HepG2 (cell line): ENCODE data around the gene POU1F1. TPM values are rescaled to one million over a fixed set of nuclear protein-coding genes. Genes with fewer than 3 reads are reported as not detected.

Experiments used
- ATAC-seq: fragments of 200-7000 bp; cut with Tn5 transposase; 3 replicates; pipeline ENCODE4 v1.9.1; 2020; ENCODE audit warnings: mild to moderate bottlenecking, moderate library complexity
- BruUV-seq: library from RNA; stranded (reverse); fragments of 400-500 nt; replicated peaks from 2 replicates; lab custom pipeline; 2021; lab: Mats Ljungman, UMichigan
- CTCF ChIA-PET: fragments of 300-600 bp; formaldehyde crosslinking; extraction: SDS; loops from one replicate; lab custom pipeline; 2021; ENCODE audit warnings: low total read pairs, inconsistent platforms, low intra/inter-chr PET ratio; lab: Yijun Ruan, JAX
- POLR2A ChIA-PET: fragments of 350-600 bp; sonication (Branson Sonifier 250); formaldehyde crosslinking; loops from one replicate; lab custom pipeline; 2020; ENCODE audit warnings: antibody characterized with exemption, inconsistent platforms; lab: Yijun Ruan, JAX
- DNase-seq: peaks from one replicate; pipeline ENCODE4 v3.0.0-alpha.2; 2015; ENCODE audit warnings: low spot score
- FAIRE-seq: peaks from 3 replicates; lab custom pipeline; 2011; peaks lifted over from hg19 to GRCh38; lab: Jason Lieb, UNC
- H2AFZ ChIP-seq: one replicate; pipeline ENCODE4 v1.6.1; 2011; ENCODE audit warnings: low read length, inconsistent platforms
- H3K27ac ChIP-seq: fragments of 300-600 bp; 3 replicates; pipeline ENCODE4 v1.8.0; 2011; ENCODE audit warnings: mixed run types, mild to moderate bottlenecking, mixed read lengths, low read length, inconsistent platforms; ENCODE audit not compliant: insufficient read depth; ENCODE audit errors: extremely low read length
- H3K27me3 ChIP-seq, 2 experiments: fragments of 200-600 bp in 1 of 2; 2 replicates in 1 of 2; 3 replicates in 1 of 2; pipeline versions ENCODE4 v1.6.0 to v1.8.0; 2011; ENCODE audit warnings: low read length in 2 of 2, mild to moderate bottlenecking in 2 of 2, moderate library complexity in 2 of 2, inconsistent platforms in 1 of 2; ENCODE audit not compliant: insufficient read depth in 2 of 2, control insufficient read depth in 1 of 2
- H3K36me3 ChIP-seq, 2 experiments: fragments of 200-600 bp in 1 of 2; replicated peaks in 1 of 2; 2 replicates in 1 of 2; 3 replicates in 1 of 2; pipeline versions ENCODE4 v1.5.1 to v1.8.0; 2011; ENCODE audit warnings: low read length in 2 of 2, inconsistent platforms in 1 of 2; ENCODE audit not compliant: insufficient read depth in 2 of 2, control insufficient read depth in 1 of 2
- H3K4me1 ChIP-seq: 2 replicates; pipeline ENCODE4 v1.5.1; 2012; ENCODE audit warnings: low read length, inconsistent platforms; ENCODE audit not compliant: insufficient read depth
- H3K4me2 ChIP-seq: 2 replicates; pipeline ENCODE4 v1.6.0; 2011; ENCODE audit warnings: low read depth, low read length, inconsistent platforms
- H3K4me3 ChIP-seq, 3 experiments: fragments of 200-600 bp in 1 of 3; sonication (generic), shearing (Covaris generic) in 1 of 3; replicated peaks in 1 of 3; 2 replicates each; pipeline ENCODE4 v1.5.1; 2011 to 2016; ENCODE audit warnings: low read length in 3 of 3, inconsistent platforms in 2 of 3, low read depth in 2 of 3, mild to moderate bottlenecking in 2 of 3, control low read depth in 1 of 3, mixed read lengths in 1 of 3; ENCODE audit not compliant: insufficient read depth in 1 of 3
- H3K79me2 ChIP-seq: one replicate; pipeline ENCODE4 v1.6.1; 2011; ENCODE audit warnings: low read length, inconsistent platforms; ENCODE audit not compliant: insufficient read depth
- H3K9ac ChIP-seq: 2 replicates; pipeline ENCODE4 v1.6.0; 2011; ENCODE audit warnings: mild to moderate bottlenecking, low read depth, low read length, inconsistent platforms; ENCODE audit not compliant: insufficient read depth
- H3K9me3 ChIP-seq: 2 replicates; pipeline ENCODE4 v1.5.1; 2012; ENCODE audit warnings: mild to moderate bottlenecking, low read length
- H4K20me1 ChIP-seq: 2 replicates; pipeline ENCODE4 v1.6.0; 2011; ENCODE audit warnings: inconsistent platforms, mild to moderate bottlenecking, low read length, moderate library complexity; ENCODE audit not compliant: insufficient read depth
- FOSL2 ChIP-seq: sonication (generic); formaldehyde crosslinking; IDR thresholded peaks from 2 replicates; pipeline ENCODE4 v1.4.0; 2020; ENCODE audit warnings: missing genetic modification reagents
- MTA1 ChIP-seq: sonication (generic); formaldehyde crosslinking; IDR thresholded peaks from 2 replicates; pipeline ENCODE4 v1.4.0; 2020; ENCODE audit warnings: missing genetic modification reagents, mild to moderate bottlenecking, borderline replicate concordance
- RAD21 ChIP-seq: fragments of 450-650 bp; formaldehyde crosslinking; IDR thresholded peaks from 2 replicates; pipeline ENCODE4 v1.5.0; 2020; ENCODE audit warnings: mild to moderate bottlenecking
- REL ChIP-seq: sonication (generic); formaldehyde crosslinking; conservative IDR thresholded peaks from 2 replicates; pipeline ENCODE4 v1.8.0; 2022; ENCODE audit warnings: mild to moderate bottlenecking, missing genetic modification reagents, moderate library complexity
- SRF ChIP-seq: IDR thresholded peaks from 2 replicates; pipeline ENCODE4 v1.6.1; 2011; ENCODE audit warnings: mild to moderate bottlenecking, low read depth, low read length, moderate library complexity
- ZBTB1 ChIP-seq: sonication (generic); formaldehyde crosslinking; IDR thresholded peaks from 2 replicates; pipeline ENCODE4 v1.4.0; 2020; ENCODE audit warnings: missing genetic modification reagents, borderline replicate concordance
- ZIK1 ChIP-seq: sonication (generic); formaldehyde crosslinking; IDR thresholded peaks from 2 replicates; pipeline ENCODE4 v1.5.0; 2020; ENCODE audit warnings: mild to moderate bottlenecking, low read depth, missing genetic modification reagents, borderline replicate concordance
- ZNF629 ChIP-seq: sonication (generic); formaldehyde crosslinking; conservative IDR thresholded peaks from 2 replicates; pipeline ENCODE4 v1.5.0; 2020; ENCODE audit warnings: missing genetic modification reagents
- ZNF678 ChIP-seq: sonication (generic); formaldehyde crosslinking; IDR thresholded peaks from 2 replicates; pipeline ENCODE4 v1.4.0; 2020; ENCODE audit warnings: mild to moderate bottlenecking, missing genetic modification reagents
- ZNF720 ChIP-seq: sonication (generic); formaldehyde crosslinking; IDR thresholded peaks from 2 replicates; pipeline ENCODE4 v1.4.0; 2020; ENCODE audit warnings: missing genetic modification reagents
- WGBS: methylation state at CpG from one replicate; pipeline ENCODE4 v1.1.6; 2017; ENCODE audit warnings: low lambda C conversion rate; 5-methylcytosine and 5-hydroxymethylcytosine counted together
- in situ Hi-C: cut with HindIII; loops from 2 replicates; pipeline ENCODE4 v1.10.0; 2017; ENCODE audit warnings: low pct_unique_long_range_greater_than_20kb; ENCODE audit not compliant: extremely low pct_ligation_motif_present
- intact Hi-C: fragments of 100-400 bp; cut with micrococcal nuclease; formaldehyde crosslinking; loops from one replicate; pipeline ENCODE4 v1.10.0; 2022; ENCODE audit not compliant: unreplicated experiment
- polyA plus RNA-seq, 8 experiments: library from polyadenylated mRNA; depleted of rRNA in 3 of 8; stranded (reverse) in 7 of 8; unstranded in 1 of 8; fragments of >200 nt; fragmentation: Illumina TruSeq in 4 of 8; extraction: Trizol in 4 of 8; gene quantifications; 2 replicates each; pipeline versions ENCODE4 v1.2.1 to v1.2.3, GENCODE V29; 2011 to 2016; ENCODE audit warnings: low read depth in 4 of 8, missing spikeins in 1 of 8, mixed read lengths in 1 of 8; ENCODE audit not compliant: insufficient read depth in 1 of 8
- total RNA-seq, 5 experiments: library from RNA; depleted of rRNA; stranded (reverse); fragments of >200 nt; fragmentation: Illumina TruSeq; extraction: Trizol; gene quantifications; 2 replicates each; pipeline ENCODE4 v1.2.3, GENCODE V29; 2016; ENCODE audit warnings: low read depth in 1 of 5
- TF ChIP-seq, protein P1 (sequence below): sonication (generic); formaldehyde crosslinking; IDR thresholded peaks from 2 replicates; pipeline ENCODE4 v1.4.0; 2020; ENCODE audit warnings: missing genetic modification reagents
- TF ChIP-seq, protein P2 (sequence below), 2 experiments: sonication (generic) in 1 of 2; formaldehyde crosslinking in 1 of 2; IDR thresholded peaks; 2 replicates each; pipeline versions ENCODE4 v1.4.0 to v1.6.1; 2018 to 2020; ENCODE audit warnings: missing genetic modification reagents in 2 of 2, borderline replicate concordance in 1 of 2, low read depth in 1 of 2, mild to moderate bottlenecking in 1 of 2, missing biosample characterization in 1 of 2
- TF ChIP-seq, protein P3 (sequence below): sonication (generic); formaldehyde crosslinking; IDR thresholded peaks from 2 replicates; pipeline ENCODE4 v1.4.0; 2020; ENCODE audit warnings: mild to moderate bottlenecking, low read depth, missing genetic modification reagents

Gene POU1F1
- total and polyA plus RNA-seq, 2 of the 13 experiments (the other 11 are each of a cell fraction or from before 2014, with no cell fraction given), result not detected

DNA sequence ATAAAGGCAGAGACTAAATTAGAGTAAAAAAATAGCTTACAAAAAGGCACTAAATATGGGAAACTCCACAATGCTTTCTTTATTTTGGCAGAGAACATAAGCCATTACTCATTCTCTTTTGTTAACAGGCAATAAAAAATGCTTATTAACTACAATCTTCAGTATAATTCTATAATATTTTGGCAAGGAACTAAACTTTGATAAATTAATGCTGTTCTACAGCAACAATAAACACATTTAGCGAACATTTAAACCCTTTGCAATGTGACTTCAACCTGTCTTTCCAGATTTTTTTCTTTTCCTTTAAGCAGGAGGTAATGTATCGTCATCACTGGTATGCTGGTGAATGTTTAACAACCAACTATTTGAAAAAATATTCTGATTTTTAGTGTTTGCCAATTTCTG lies 42.2 kb upstream of the POU1F1 start:
- ChIA-PET POLR2A (no interaction called here), CTCF (no interaction called here)
- WGBS, result 13% methylated on average over 2 of the region's 2 CpGs
- TF ChIP-seq, protein P1, sequence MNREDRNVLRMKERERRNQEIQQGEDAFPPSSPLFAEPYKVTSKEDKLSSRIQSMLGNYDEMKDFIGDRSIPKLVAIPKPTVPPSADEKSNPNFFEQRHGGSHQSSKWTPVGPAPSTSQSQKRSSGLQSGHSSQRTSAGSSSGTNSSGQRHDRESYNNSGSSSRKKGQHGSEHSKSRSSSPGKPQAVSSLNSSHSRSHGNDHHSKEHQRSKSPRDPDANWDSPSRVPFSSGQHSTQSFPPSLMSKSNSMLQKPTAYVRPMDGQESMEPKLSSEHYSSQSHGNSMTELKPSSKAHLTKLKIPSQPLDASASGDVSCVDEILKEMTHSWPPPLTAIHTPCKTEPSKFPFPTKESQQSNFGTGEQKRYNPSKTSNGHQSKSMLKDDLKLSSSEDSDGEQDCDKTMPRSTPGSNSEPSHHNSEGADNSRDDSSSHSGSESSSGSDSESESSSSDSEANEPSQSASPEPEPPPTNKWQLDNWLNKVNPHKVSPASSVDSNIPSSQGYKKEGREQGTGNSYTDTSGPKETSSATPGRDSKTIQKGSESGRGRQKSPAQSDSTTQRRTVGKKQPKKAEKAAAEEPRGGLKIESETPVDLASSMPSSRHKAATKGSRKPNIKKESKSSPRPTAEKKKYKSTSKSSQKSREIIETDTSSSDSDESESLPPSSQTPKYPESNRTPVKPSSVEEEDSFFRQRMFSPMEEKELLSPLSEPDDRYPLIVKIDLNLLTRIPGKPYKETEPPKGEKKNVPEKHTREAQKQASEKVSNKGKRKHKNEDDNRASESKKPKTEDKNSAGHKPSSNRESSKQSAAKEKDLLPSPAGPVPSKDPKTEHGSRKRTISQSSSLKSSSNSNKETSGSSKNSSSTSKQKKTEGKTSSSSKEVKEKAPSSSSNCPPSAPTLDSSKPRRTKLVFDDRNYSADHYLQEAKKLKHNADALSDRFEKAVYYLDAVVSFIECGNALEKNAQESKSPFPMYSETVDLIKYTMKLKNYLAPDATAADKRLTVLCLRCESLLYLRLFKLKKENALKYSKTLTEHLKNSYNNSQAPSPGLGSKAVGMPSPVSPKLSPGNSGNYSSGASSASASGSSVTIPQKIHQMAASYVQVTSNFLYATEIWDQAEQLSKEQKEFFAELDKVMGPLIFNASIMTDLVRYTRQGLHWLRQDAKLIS (CRISPR knock-in tag), result no peak
- TF ChIP-seq REL (CRISPR knock-in tag) (no peak), FOSL2 (no peak), ZNF629 (CRISPR knock-in tag) (no peak), ZBTB1 (CRISPR knock-in tag) (no peak), ZNF678 (no peak), ZNF720 (CRISPR knock-in tag) (no peak), ZIK1 (no peak), SRF (no peak), MTA1 (no peak), RAD21 (CRISPR knock-in tag) (no peak)
- TF ChIP-seq, protein P2, sequence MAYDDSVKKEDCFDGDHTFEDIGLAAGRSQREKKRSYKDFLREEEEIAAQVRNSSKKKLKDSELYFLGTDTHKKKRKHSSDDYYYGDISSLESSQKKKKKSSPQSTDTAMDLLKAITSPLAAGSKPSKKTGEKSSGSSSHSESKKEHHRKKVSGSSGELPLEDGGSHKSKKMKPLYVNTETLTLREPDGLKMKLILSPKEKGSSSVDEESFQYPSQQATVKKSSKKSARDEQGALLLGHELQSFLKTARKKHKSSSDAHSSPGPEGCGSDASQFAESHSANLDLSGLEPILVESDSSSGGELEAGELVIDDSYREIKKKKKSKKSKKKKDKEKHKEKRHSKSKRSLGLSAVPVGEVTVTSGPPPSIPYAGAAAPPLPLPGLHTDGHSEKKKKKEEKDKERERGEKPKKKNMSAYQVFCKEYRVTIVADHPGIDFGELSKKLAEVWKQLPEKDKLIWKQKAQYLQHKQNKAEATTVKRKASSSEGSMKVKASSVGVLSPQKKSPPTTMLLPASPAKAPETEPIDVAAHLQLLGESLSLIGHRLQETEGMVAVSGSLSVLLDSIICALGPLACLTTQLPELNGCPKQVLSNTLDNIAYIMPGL (CRISPR knock-in tag; IDR thresholded peaks at IDR 0.05; ENCODE audit: borderline replicate concordance in 1 of 2, low read depth in 1 of 2), result no peak
- TF ChIP-seq, protein P3, sequence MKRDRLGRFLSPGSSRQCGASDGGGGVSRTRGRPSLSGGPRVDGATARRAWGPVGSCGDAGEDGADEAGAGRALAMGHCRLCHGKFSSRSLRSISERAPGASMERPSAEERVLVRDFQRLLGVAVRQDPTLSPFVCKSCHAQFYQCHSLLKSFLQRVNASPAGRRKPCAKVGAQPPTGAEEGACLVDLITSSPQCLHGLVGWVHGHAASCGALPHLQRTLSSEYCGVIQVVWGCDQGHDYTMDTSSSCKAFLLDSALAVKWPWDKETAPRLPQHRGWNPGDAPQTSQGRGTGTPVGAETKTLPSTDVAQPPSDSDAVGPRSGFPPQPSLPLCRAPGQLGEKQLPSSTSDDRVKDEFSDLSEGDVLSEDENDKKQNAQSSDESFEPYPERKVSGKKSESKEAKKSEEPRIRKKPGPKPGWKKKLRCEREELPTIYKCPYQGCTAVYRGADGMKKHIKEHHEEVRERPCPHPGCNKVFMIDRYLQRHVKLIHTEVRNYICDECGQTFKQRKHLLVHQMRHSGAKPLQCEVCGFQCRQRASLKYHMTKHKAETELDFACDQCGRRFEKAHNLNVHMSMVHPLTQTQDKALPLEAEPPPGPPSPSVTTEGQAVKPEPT (CRISPR knock-in tag), result no peak
- H2AFZ ChIP-seq, result no peak overlapping the region
- no peak overlapping the region for H3K4me3 ChIP-seq
- no peak overlapping the region for H3K27ac ChIP-seq
- ATAC-seq (no peak), DNase-seq (no peak), FAIRE-seq (no peak)
- in situ Hi-C loops (loop anchor here (25.0 kb wide), 1 partner anchor 694 kb away; no protein-coding TSS in a partner anchor), intact Hi-C loops (no loop called here)
- no peaks in the 10 kb centered on the region for H3K36me3 ChIP-seq
- no peaks in the 10 kb centered on the region for H3K79me2 ChIP-seq
- H3K4me1 ChIP-seq, result no peaks in the 10 kb centered on the region
- no TSS peak for BruUV-seq
- no peaks in the 10 kb centered on the region for H3K9me3 ChIP-seq
- H3K4me2 ChIP-seq, result no peak overlapping the region
- no peaks in the 10 kb centered on the region; a peak in 1 of 5 replicates for H3K27me3 ChIP-seq
- H4K20me1 ChIP-seq, result no peaks in the 10 kb centered on the region
- H3K9ac ChIP-seq, result no peak overlapping the region
